NT2/D1 (cell line): ENCODE results near the gene ABL1.

Source experiments
- DNase-seq: peaks from one replicate; pipeline ENCODE4 v3.0.0-alpha.2; 2011; ENCODE audit warnings: low read depth, low spot score
- H3K27me3 ChIP-seq: 2 replicates; pipeline ENCODE4 v1.6.0; 2011; ENCODE audit warnings: mild to moderate bottlenecking; ENCODE audit not compliant: insufficient read length, insufficient read depth
- H3K36me3 ChIP-seq: 2 replicates; pipeline ENCODE4 v1.6.1; 2011; ENCODE audit warnings: mild to moderate bottlenecking, low read length, mixed read lengths; ENCODE audit not compliant: insufficient read depth, insufficient read length
- H3K4me1 ChIP-seq: 2 replicates; pipeline ENCODE4 v1.5.1; 2011; ENCODE audit not compliant: insufficient read depth, insufficient read length
- H3K4me3 ChIP-seq: 2 replicates; pipeline ENCODE4 v1.5.1; 2011; ENCODE audit warnings: low read depth; ENCODE audit not compliant: insufficient read length
- H3K9ac ChIP-seq: 2 replicates; pipeline ENCODE4 v1.6.0; 2011; ENCODE audit warnings: low read depth; ENCODE audit not compliant: insufficient read length
- H3K9me3 ChIP-seq: 2 replicates; pipeline ENCODE4 v1.5.1; 2011; ENCODE audit warnings: mild to moderate bottlenecking, low read length; ENCODE audit not compliant: insufficient read depth
- SUZ12 ChIP-seq: IDR thresholded peaks from 2 replicates; pipeline ENCODE4 v1.6.1; 2011; ENCODE audit not compliant: insufficient read length, insufficient read depth; ENCODE audit errors: extremely low read depth
- YY1 ChIP-seq: IDR thresholded peaks from 2 replicates; pipeline ENCODE4 v1.6.1; 2011; ENCODE audit not compliant: insufficient read length, insufficient read depth
- ZNF274 ChIP-seq: IDR thresholded peaks from 2 replicates; pipeline ENCODE4 v1.6.1; 2011; ENCODE audit warnings: mild to moderate bottlenecking, low read depth, low read length

Gene ABL1

GRCh38 chr9:130884111-130884531 is 49.1 kb downstream of the ABL1 start:
- Histone ChIP-seq H3K9ac (no peak overlapping the region), H3K36me3 (peaks cover 97% of the 10 kb centered on the region), H3K4me1 (peaks cover 4% of the 10 kb centered on the region), H3K9me3 (no peaks in the 10 kb centered on the region), H3K4me3 (no peak overlapping the region), H3K27me3 (no peaks in the 10 kb centered on the region)
- no peak for DNase-seq
- TF ChIP-seq ZNF274 (no peak), YY1 (no peak)

- Histone ChIP-seq H3K9me3 (no peaks in the 10 kb centered on the region), H3K27me3 (no peaks in the 10 kb centered on the region), H3K4me1 (peaks cover 4% of the 10 kb centered on the region), H3K9ac (no peak overlapping the region), H3K36me3 (peaks cover 92% of the 10 kb centered on the region), H3K4me3 (no peak overlapping the region)
- DNase-seq: no peak
- TF ChIP-seq SUZ12: no peak
- TF ChIP-seq ZNF274: no peak
- TF ChIP-seq YY1: no peak
Observed at GRCh38 chr9:130884542-130885483, 49.8 kb downstream of the ABL1 start.

GRCh38 chr9:130885484-130886375 is 50.7 kb downstream of the ABL1 start:
- TF ChIP-seq SUZ12: no peak
- TF ChIP-seq YY1: no peak
- no peak for TF ChIP-seq ZNF274
- DNase-seq: no peak
- no peaks in the 10 kb centered on the region for H3K27me3 ChIP-seq
- H3K9ac ChIP-seq: no peak overlapping the region
- H3K4me1 ChIP-seq: peaks cover 4% of the 10 kb centered on the region
- H3K4me3 ChIP-seq: no peak overlapping the region
- H3K9me3 ChIP-seq: no peaks in the 10 kb centered on the region
- H3K36me3 ChIP-seq: peaks cover 92% of the 10 kb centered on the region

- TF ChIP-seq YY1 (no peak), SUZ12 (no peak)
- Histone ChIP-seq H3K9me3 (no peaks in the 10 kb centered on the region), H3K27me3 (no peaks in the 10 kb centered on the region), H3K36me3 (peaks cover 92% of the 10 kb centered on the region), H3K4me1 (peaks cover 4% of the 10 kb centered on the region), H3K9ac (no peak overlapping the region), H3K4me3 (no peak overlapping the region)
- DNase-seq: no peak
Observed at GRCh38 chr9:130886981-130887380, 51.9 kb downstream of the ABL1 start.

- no peak for TF ChIP-seq ZNF274
- TF ChIP-seq YY1: no peak
- TF ChIP-seq SUZ12: no peak
- peaks cover 93% of the 10 kb centered on the region for H3K36me3 ChIP-seq
- no peak for DNase-seq
- H3K4me3 ChIP-seq: no peak overlapping the region
- no peaks in the 10 kb centered on the region for H3K9me3 ChIP-seq
- peaks cover 4% of the 10 kb centered on the region for H3K4me1 ChIP-seq
- H3K27me3 ChIP-seq: no peaks in the 10 kb centered on the region
- no peak overlapping the region for H3K9ac ChIP-seq
Observed at GRCh38 chr9:130887494-130888144, 52.6 kb downstream of the ABL1 start.

GRCh38 chr9:130888146-130888885 is 53.3 kb downstream of the ABL1 start:
- Histone ChIP-seq H3K9ac (no peak overlapping the region), H3K36me3 (peaks cover 94% of the 10 kb centered on the region)

More at GRCh38 chr9:130888146-130888885, 53.3 kb downstream of the ABL1 start:
- Histone ChIP-seq H3K4me3 (no peak overlapping the region), H3K4me1 (peaks cover 4% of the 10 kb centered on the region), H3K27me3 (no peaks in the 10 kb centered on the region), H3K9me3 (no peaks in the 10 kb centered on the region)
- no peak for DNase-seq
- TF ChIP-seq YY1 (no peak), SUZ12 (no peak), ZNF274 (no peak)
